GM12801 (cell line): ENCODE results near the gene CARD10.

Source experiments
- TF ChIP-seq, protein P1 (sequence below): IDR thresholded peaks from one replicate; pipeline ENCODE4 v1.5.1; 2011; ENCODE audit warnings: control low read depth; ENCODE audit not compliant: insufficient read length; ENCODE audit errors: extremely low read depth

Gene CARD10

GRCh38 chr22:37443086-37443485, 76.1 kb downstream of the CARD10 start:
- TF ChIP-seq, protein P1, sequence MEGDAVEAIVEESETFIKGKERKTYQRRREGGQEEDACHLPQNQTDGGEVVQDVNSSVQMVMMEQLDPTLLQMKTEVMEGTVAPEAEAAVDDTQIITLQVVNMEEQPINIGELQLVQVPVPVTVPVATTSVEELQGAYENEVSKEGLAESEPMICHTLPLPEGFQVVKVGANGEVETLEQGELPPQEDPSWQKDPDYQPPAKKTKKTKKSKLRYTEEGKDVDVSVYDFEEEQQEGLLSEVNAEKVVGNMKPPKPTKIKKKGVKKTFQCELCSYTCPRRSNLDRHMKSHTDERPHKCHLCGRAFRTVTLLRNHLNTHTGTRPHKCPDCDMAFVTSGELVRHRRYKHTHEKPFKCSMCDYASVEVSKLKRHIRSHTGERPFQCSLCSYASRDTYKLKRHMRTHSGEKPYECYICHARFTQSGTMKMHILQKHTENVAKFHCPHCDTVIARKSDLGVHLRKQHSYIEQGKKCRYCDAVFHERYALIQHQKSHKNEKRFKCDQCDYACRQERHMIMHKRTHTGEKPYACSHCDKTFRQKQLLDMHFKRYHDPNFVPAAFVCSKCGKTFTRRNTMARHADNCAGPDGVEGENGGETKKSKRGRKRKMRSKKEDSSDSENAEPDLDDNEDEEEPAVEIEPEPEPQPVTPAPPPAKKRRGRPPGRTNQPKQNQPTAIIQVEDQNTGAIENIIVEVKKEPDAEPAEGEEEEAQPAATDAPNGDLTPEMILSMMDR = no peak

DNA sequence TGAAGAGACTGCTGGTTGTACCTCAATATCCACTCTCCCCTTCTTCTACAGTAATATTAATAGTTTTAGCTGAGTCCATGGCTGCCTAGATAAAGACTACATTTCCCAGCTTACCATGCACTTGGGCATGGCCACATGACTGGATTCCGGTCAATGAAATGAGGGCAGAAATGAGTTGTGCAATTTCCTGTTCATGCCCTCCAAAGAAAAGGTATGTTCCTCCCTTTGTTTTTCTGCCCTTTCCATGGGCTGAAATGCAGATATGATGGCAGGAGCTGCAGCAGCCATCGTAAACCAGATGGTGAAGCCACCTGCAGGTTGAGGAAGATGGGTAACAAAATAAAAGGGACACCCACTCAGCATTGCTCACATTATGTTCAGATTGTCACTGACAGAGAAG, 76.7 kb downstream of the CARD10 start:
- TF ChIP-seq, protein P1 = no peak

DNA sequence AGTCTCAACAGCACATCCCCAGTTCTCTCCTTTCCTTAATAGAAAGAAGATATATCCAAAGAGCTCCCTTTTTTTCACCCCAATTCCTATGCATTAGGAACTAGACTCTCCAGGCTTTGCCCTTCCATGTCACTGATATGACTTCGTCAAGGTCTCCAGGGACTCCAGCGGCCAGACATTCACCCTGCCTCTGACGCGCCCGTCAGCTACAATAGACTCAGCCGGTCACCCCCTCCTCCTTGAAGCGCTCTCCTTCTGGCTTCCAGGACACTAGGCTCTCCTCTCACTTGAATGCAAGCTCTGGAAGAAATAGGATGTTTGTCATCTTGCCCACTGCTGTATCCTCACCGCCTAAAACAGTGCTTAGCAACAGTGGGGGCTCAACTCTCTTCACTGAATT, 77.1 kb downstream of the CARD10 start:
- TF ChIP-seq, protein P1 = no peak

- TF ChIP-seq, protein P1 = no peak
Measured at GRCh38 chr22:37440875-37441274, 78.3 kb downstream of the CARD10 start.
